ENCODE results near the gene FAT4.

DNA sequence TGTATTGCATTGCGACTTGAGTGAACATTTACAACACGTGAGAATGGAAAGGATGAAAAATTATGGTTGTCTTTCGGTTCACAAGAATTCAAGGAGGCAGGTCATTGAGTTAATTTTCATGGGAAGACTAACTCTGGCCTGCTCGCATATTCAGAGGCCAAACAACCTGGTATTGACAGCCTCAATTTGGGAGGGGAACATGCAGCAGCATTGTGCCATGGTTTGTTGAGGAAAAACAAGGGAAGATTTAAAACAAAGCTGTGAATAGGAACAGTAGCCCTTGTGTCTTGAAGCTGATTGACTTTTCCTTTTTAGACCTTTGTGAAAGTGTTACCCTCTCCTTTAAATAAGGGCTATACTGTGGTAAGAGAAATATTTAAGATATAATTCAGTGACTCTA, 31.9 kb downstream of the FAT4 start:
- TF ChIP-seq, protein P1, sequence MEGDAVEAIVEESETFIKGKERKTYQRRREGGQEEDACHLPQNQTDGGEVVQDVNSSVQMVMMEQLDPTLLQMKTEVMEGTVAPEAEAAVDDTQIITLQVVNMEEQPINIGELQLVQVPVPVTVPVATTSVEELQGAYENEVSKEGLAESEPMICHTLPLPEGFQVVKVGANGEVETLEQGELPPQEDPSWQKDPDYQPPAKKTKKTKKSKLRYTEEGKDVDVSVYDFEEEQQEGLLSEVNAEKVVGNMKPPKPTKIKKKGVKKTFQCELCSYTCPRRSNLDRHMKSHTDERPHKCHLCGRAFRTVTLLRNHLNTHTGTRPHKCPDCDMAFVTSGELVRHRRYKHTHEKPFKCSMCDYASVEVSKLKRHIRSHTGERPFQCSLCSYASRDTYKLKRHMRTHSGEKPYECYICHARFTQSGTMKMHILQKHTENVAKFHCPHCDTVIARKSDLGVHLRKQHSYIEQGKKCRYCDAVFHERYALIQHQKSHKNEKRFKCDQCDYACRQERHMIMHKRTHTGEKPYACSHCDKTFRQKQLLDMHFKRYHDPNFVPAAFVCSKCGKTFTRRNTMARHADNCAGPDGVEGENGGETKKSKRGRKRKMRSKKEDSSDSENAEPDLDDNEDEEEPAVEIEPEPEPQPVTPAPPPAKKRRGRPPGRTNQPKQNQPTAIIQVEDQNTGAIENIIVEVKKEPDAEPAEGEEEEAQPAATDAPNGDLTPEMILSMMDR (IDR thresholded peaks at IDR 0.05; ENCODE audit: low read depth, low read length): no peak
- no peak for TF ChIP-seq EZH2phosphoT487 (IDR thresholded peaks at IDR 0.05; ENCODE audit: low read depth)
